Kidney (tissue), 14 donors: ENCODE results near the gene TUBB2B. TPM values are rescaled to one million over a fixed set of nuclear protein-coding genes. Genes with fewer than 3 reads are reported as not detected.
"Not testable (repeated sequence)": the region's sequence is repeated elsewhere in the genome, so short reads cannot be mapped to it uniquely, and the experiment has no call there.

Experiments
- DNase-seq, 5 donors: peaks; one replicate each; pipeline ENCODE4 v3.0.0-alpha.2; 2013 to 2020
- FAIRE-seq: peaks from 2 replicates; lab custom pipeline; 2012; peaks lifted over from hg19 to GRCh38; lab: Jason Lieb, UNC
- H3K27ac ChIP-seq, 2 donors: one replicate each; pipeline ENCODE4 v1.7.0; 2013; ENCODE audit warnings: low read depth in 2 of 2, low read length in 2 of 2, inconsistent platforms in 1 of 2
- H3K27me3 ChIP-seq: one replicate; pipeline ENCODE4 v1.7.1; 2013; ENCODE audit warnings: low read length, inconsistent platforms; ENCODE audit not compliant: control insufficient read depth, insufficient read depth
- H3K36me3 ChIP-seq, 3 donors: one replicate each; pipeline versions ENCODE4 v1.7.0 to v1.7.1; 2013; ENCODE audit warnings: low read length in 3 of 3, control low read depth in 1 of 3, inconsistent platforms in 1 of 3; ENCODE audit not compliant: insufficient read depth in 3 of 3, control insufficient read depth in 2 of 3
- H3K4me1 ChIP-seq, 3 donors: one replicate each; pipeline versions ENCODE4 v1.7.0 to v1.7.1; 2013; ENCODE audit warnings: low read length in 3 of 3, inconsistent platforms in 1 of 3, low read depth in 1 of 3; ENCODE audit not compliant: control insufficient read depth in 2 of 3, insufficient read depth in 2 of 3
- H3K4me3 ChIP-seq, 3 donors: one replicate each; pipeline versions ENCODE4 v1.7.0 to v1.8.1; 2013; ENCODE audit warnings: low read length in 3 of 3, control low read depth in 1 of 3, inconsistent platforms in 1 of 3
- H3K9ac ChIP-seq, 3 donors: one replicate each; pipeline versions ENCODE4 v1.7.0 to v1.7.1; 2013; ENCODE audit warnings: low read length in 3 of 3, control low read depth in 1 of 3, inconsistent platforms in 1 of 3
- H3K9me3 ChIP-seq, 3 donors: one replicate each; pipeline versions ENCODE4 v1.7.0 to v1.7.1; 2013; ENCODE audit warnings: low read length in 3 of 3, control low read depth in 1 of 3, inconsistent platforms in 1 of 3; ENCODE audit not compliant: control insufficient read depth in 2 of 3, insufficient read depth in 1 of 3
- intact Hi-C: fragments of 100-400 bp; cut with DNase I; formaldehyde crosslinking; loops from one replicate; pipeline ENCODE4 v1.11.1; 2022
- polyA plus RNA-seq: library from polyadenylated mRNA; stranded (reverse); fragments of 350-450 nt; fragmentation: Illumina TruSeq; extraction: RNeasy Lipid Tissue Mini Kit (QIAGEN cat#74804); gene quantifications from one replicate; pipeline ENCODE4 v1.2.3, GENCODE V29; 2014; ENCODE audit warnings: low read depth, low replicate concordance; ENCODE audit not compliant: insufficient read depth
- total RNA-seq: library from RNA; stranded (reverse); fragmentation: NEBNext Ultra II Directional; extraction: Animal tissue kit (Norgen Biotek cat#: 25700); gene quantifications from one replicate; pipeline ENCODE4 v1.2.1, GENCODE V29; 2021
- TF ChIP-seq, protein P1 (sequence below): IDR thresholded peaks from 3 replicates; pipeline ENCODE4 v1.5.1; 2012; ENCODE audit warnings: mild to moderate bottlenecking, moderate library complexity, borderline replicate concordance; ENCODE audit not compliant: insufficient read depth; ENCODE audit errors: extremely low read depth
- donor health status: control.
- donor health status: control.
- donor health status: control.
- donor health status: control.
- donor health status: control.
- donor health status: DM: yes; HTN: yes; CAD: no.
- donor health status: Normal renal cell carcinoma (clear cell type).

The TUBB2B gene
- total and polyA plus RNA-seq, 2 donors from 2014 or later, result 34.2 to 46.1 TPM

- Histone ChIP-seq H3K4me3 (no peak overlapping the region), H3K27me3 (no peaks in the 10 kb centered on the region), H3K36me3 (no peaks in the 10 kb centered on the region), H3K4me1 (no peaks in the 10 kb centered on the region), H3K9me3 (no peaks in the 10 kb centered on the region), H3K9ac (no peak overlapping the region), H3K27ac (no peak overlapping the region)
- TF ChIP-seq, protein P1, sequence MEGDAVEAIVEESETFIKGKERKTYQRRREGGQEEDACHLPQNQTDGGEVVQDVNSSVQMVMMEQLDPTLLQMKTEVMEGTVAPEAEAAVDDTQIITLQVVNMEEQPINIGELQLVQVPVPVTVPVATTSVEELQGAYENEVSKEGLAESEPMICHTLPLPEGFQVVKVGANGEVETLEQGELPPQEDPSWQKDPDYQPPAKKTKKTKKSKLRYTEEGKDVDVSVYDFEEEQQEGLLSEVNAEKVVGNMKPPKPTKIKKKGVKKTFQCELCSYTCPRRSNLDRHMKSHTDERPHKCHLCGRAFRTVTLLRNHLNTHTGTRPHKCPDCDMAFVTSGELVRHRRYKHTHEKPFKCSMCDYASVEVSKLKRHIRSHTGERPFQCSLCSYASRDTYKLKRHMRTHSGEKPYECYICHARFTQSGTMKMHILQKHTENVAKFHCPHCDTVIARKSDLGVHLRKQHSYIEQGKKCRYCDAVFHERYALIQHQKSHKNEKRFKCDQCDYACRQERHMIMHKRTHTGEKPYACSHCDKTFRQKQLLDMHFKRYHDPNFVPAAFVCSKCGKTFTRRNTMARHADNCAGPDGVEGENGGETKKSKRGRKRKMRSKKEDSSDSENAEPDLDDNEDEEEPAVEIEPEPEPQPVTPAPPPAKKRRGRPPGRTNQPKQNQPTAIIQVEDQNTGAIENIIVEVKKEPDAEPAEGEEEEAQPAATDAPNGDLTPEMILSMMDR, result no peak
- FAIRE-seq (no peak), DNase-seq (no peak)
- intact Hi-C loops, result loop anchor here (10.0 kb wide), 2 partner anchors 80 to 120 kb away; no protein-coding TSS in a partner anchor
Observed at GRCh38 chr6:3245216-3245615, 17.8 kb upstream of the TUBB2B start.

DNA sequence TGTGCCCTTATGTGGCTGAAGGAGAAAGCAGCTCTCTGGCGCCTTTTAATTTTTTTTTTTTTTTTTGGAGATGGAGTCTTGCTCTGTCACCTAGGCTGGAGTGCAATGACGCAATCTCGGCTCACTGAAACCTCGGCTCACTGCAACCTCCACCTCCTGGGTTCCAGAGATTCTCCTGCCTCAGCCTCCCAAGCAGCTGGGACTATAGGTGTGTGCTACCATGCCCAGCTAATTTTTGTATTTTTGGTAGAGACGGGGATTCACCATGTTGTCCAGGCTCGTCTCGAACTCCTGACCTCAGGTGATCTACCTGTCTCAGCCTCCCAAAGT, 17.3 kb upstream of the TUBB2B start:
- not testable (repeated sequence) for H3K4me3 ChIP-seq, FAIRE-seq, H3K36me3 ChIP-seq, H3K27ac ChIP-seq, H3K9ac ChIP-seq, H3K9me3 ChIP-seq, H3K4me1 ChIP-seq, DNase-seq, H3K27me3 ChIP-seq
- intact Hi-C loops, result loop anchor here (10.0 kb wide), 2 partner anchors 80 to 120 kb away; no protein-coding TSS in a partner anchor

- Histone ChIP-seq H3K27me3 (no peaks in the 10 kb centered on the region), H3K4me3 (no peak overlapping the region), H3K9ac (no peak overlapping the region), H3K4me1 (no peaks in the 10 kb centered on the region), H3K9me3 (no peaks in the 10 kb centered on the region), H3K27ac (no peak overlapping the region), H3K36me3 (no peaks in the 10 kb centered on the region)
- DNase-seq (no peak), FAIRE-seq (no peak)
- intact Hi-C loops, result loop anchor here (10.0 kb wide), 2 partner anchors 79 to 119 kb away; no protein-coding TSS in a partner anchor
- TF ChIP-seq, protein P1, result no peak
Observed at GRCh38 chr6:3244003-3244831, 16.8 kb upstream of the TUBB2B start.

DNA sequence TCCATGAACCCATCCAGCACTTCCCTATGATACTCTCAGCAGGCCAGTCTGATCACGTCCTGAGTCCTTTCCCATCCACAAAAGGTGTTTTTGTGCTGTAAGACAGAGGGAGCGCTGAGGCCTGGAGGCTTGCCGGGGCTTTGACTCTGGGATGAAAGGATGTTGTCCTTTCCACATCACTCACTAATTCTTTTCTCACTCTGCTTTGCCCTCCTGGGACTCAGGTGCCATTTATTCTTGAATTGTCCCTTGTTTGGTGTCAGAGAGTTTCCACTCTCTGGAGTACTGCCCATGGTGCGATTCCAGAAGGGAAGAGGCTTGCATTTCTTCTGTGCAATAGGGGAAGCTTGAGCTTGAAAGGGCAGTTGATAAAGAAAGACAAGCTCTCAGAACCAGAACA, 15.3 kb upstream of the TUBB2B start:
- Histone ChIP-seq H3K9me3 (no peaks in the 10 kb centered on the region), H3K27ac (no peak overlapping the region), H3K27me3 (no peaks in the 10 kb centered on the region), H3K9ac (no peak overlapping the region), H3K36me3 (no peaks in the 10 kb centered on the region), H3K4me3 (no peak overlapping the region), H3K4me1 (no peaks in the 10 kb centered on the region)
- TF ChIP-seq, protein P1, result no peak
- intact Hi-C loops, result loop anchor here (10.0 kb wide), 2 partner anchors 78 to 118 kb away; no protein-coding TSS in a partner anchor
- FAIRE-seq (no peak), DNase-seq (peak in 1 of 5 donors; percentile 8)

DNA sequence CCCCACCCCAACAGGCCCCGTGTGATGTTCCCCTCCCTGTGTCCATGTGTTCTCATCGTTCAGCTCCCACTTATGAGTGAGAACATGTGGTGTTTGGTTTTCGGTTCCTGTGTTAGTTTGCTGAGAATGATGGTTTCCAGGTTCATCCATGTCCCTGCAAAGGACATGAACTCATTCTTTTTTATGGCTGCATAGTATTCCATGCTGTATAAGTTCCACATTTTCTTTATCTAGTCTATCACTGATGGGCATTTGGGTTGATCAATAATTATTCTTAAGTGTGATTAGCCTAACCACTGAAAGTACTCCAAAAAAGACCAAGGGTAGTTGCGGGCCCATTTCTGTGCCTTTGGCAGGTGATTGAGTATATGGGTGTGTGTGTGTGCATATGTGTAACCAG, 14.3 kb upstream of the TUBB2B start:
- not testable (repeated sequence) for H3K36me3 ChIP-seq, H3K27ac ChIP-seq, H3K9ac ChIP-seq, FAIRE-seq, H3K27me3 ChIP-seq, H3K4me1 ChIP-seq, H3K9me3 ChIP-seq, H3K4me3 ChIP-seq
- intact Hi-C loops, result loop anchor here (10.0 kb wide), 2 partner anchors 77 to 117 kb away; no protein-coding TSS in a partner anchor
- DNase-seq, result peak in 1 of 5 donors; percentile 5
